LoVo (cell line): ENCODE measurements around the gene C4orf50.
"Not testable (repeated sequence)": the region's sequence is repeated elsewhere in the genome, so short reads cannot be mapped to it uniquely, and the experiment has no call there.

Source experiments
- DNase-seq: peaks from one replicate; pipeline ENCODE4 v3.0.0-alpha.2; 2016; ENCODE audit warnings: low spot score

Gene C4orf50

GRCh38 chr4:5858020-5858769 lies 160.0 kb downstream of the C4orf50 start:
- no peak for DNase-seq

DNA sequence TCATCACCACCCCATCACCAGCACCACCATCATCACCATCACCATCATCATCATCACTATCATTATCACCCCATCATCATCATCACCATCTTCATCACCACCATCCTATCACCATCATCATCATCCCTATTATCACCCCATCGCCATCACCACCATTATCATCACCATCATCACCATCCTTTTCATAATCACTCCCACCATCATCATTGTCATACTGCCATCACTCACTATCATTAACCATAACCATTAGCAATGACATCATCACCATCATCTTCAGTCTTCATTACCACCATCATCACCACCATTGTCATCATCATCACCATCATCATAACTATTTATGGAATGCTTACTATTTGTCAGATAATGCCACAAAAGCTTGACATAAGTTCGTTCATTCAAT lies 161.0 kb downstream of the C4orf50 start:
- DNase-seq = no peak

- DNase-seq = not testable (repeated sequence)
Measured at GRCh38 chr4:5856362-5856761, 161.9 kb downstream of the C4orf50 start.

DNA sequence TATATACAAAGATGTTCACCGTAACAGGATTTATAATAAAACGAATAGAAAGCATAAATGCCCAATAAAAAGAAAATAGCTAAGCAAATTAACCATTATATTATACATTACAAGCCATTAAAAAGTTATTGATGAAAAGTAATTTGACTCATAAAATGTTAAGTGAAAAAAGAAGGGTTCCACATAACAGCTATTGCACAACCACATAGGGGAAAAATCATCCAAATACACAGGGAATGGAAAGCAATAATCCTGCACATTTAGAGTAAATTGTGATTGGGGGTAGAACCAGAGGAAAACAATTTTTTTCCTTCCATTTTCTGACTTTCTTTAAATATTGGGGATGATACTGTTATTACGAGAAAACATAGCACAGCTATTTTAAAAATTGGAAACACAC lies 163.3 kb downstream of the C4orf50 start:
- no peak for DNase-seq

DNA sequence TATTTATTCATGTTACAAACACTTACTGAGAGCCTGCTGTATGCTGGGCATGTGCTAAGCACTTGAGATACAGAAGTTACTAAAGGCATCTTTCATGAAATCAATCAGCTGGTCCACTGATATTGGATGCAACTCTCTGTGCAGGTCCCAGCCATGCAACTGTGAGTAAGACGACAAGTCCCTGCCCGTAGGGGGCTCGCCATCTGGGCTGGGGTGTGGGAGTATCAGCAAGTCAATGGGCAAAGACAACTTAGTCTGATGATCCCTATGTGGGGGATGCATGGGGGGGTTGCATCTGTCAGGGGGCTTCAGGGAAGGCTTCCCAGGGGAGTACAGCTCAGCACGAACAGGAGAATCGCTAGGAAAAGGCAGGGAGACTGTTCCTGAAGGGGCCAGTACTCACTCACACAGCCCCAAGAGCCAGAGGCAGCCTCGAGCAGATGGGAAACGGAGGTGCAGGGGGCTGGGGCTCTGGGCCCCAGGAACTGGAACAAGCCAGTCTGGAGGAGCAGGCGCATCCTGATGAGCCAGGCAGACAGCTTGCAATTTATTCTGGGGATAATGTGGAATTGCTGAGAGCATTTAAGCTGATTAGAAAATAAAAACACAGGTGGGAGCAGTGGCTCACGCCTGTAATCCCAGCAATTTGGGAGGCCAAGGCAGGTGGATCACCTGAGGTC lies 165.6 kb downstream of the C4orf50 start:
- DNase-seq = no peak

DNA sequence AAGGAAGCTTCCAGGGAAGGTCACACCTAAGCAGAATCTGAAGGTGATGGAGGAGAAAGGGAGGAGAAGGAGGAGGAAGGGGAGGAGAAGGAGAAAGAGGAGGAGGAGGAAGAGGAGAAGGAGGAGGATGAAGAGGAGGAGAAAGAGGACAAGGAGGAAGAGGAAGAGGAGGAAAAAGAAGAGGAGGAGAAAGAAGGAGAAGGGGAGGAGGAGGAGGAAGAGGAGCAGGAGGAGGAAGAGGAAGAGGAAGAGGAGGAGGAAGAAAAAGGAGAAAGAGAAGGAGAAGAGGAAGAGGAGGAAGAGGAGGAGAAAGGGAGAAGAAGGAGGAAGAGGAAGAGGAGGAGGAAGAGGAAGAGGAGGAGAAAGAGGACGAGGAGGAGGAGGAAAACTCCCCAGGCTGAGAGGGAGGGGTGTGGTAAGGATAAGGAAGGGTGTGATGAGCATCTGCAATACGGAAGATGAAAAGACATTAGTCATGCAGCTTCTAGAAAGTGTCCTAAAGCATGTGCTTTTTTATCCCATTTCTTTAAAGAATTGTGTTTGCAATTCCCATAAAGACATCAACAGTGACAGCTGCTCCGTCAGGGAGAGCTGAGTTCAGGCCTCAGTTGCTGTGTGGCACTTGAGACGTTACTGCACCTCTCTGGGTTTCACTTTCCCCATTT lies 166.5 kb downstream of the C4orf50 start:
- DNase-seq = no peak
